K562 (cell line): ENCODE data around the gene CLIC1. TPM values are rescaled to one million over a fixed set of nuclear protein-coding genes. Genes with fewer than 3 reads are reported as not detected.
A peak's percentile ranks its signal among the peaks of the same experiment; 100 is the strongest.

Experiments used
- BCOR ChIP-seq: fragments of 450-650 bp; IDR thresholded peaks from 2 replicates; pipeline ENCODE4 v1.6.1; 2016
- BHLHE40 ChIP-seq: IDR thresholded peaks from 2 replicates; pipeline ENCODE4 v1.6.1; 2011; ENCODE audit warnings: low read length, improper control_type of control experiment
- CBFB ChIP-seq: sonication (generic); formaldehyde crosslinking; IDR thresholded peaks from 2 replicates; pipeline ENCODE4 v1.4.0; 2020; ENCODE audit warnings: mild to moderate bottlenecking, missing genetic modification reagents
- CTCF ChIP-seq, 3 experiments: IDR thresholded peaks in 2 of 3; conservative IDR thresholded peaks in 1 of 3; 2 replicates each; pipeline ENCODE4 v1.5.1; 2011 to 2012; ENCODE audit warnings: low read length in 3 of 3, mild to moderate bottlenecking in 3 of 3, control low read depth in 2 of 3, improper control_type of control experiment in 1 of 3, inconsistent platforms in 1 of 3, low read depth in 1 of 3, mixed read lengths in 1 of 3, moderate library complexity in 1 of 3; ENCODE audit not compliant: insufficient read depth in 2 of 3
- DEAF1 ChIP-seq: fragments of 450-650 bp; formaldehyde crosslinking; IDR thresholded peaks from 2 replicates; pipeline ENCODE4 v1.4.0; 2020; ENCODE audit warnings: mild to moderate bottlenecking, moderate library complexity
- FUS ChIP-seq: fragments of 200-400 bp; formaldehyde crosslinking; optimal IDR thresholded peaks from 2 replicates; pipeline ENCODE3; 2017; ENCODE audit warnings: low read depth, low read length
- HMGXB4 ChIP-seq: sonication (generic); formaldehyde crosslinking; IDR thresholded peaks from 2 replicates; pipeline ENCODE4 v1.8.1; 2023; ENCODE audit warnings: mild to moderate bottlenecking, missing genetic modification reagents
- KDM2B ChIP-seq: fragments of 250-450 bp; sonication (Bioruptor Pico); IDR thresholded peaks from 2 replicates; pipeline ENCODE4 v1.8.0; 2021; ENCODE audit warnings: mild to moderate bottlenecking, moderate library complexity
- MTA3 ChIP-seq: fragments of 450-650 bp; formaldehyde crosslinking; IDR thresholded peaks from 2 replicates; pipeline ENCODE4 v1.6.1; 2017; ENCODE audit warnings: mild to moderate bottlenecking, borderline replicate concordance
- NFE2L1 ChIP-seq: fragments of 450-650 bp; IDR thresholded peaks from 2 replicates; pipeline ENCODE4 v1.6.1; 2016; ENCODE audit warnings: missing genetic modification characterization, low read depth, mild to moderate bottlenecking, missing compliant biosample characterization, moderate library complexity, borderline replicate concordance
- NR2F6 ChIP-seq: fragments of 450-650 bp; formaldehyde crosslinking; IDR thresholded peaks from 2 replicates; pipeline ENCODE4 v1.4.0; 2020; ENCODE audit warnings: mild to moderate bottlenecking
- NR4A1 ChIP-seq, 2 experiments: fragments of 250-450 bp in 1 of 2; fragments of 450-650 bp in 1 of 2; sonication (Bioruptor Pico) in 1 of 2; IDR thresholded peaks; 2 replicates each; pipeline versions ENCODE4 v1.4.0 to v1.6.1; 2016 to 2020; ENCODE audit warnings: mild to moderate bottlenecking in 2 of 2, missing compliant biosample characterization in 1 of 2, missing genetic modification characterization in 1 of 2, moderate library complexity in 1 of 2
- POLR2G ChIP-seq: fragments of 200-400 bp; formaldehyde crosslinking; IDR thresholded peaks from 2 replicates; pipeline ENCODE4 v1.6.1; 2017; ENCODE audit warnings: low read depth, mild to moderate bottlenecking, antibody characterized with exemption, low read length, moderate library complexity
- RBFOX2 ChIP-seq: fragments of 200-400 bp; formaldehyde crosslinking; IDR thresholded peaks from 2 replicates; pipeline ENCODE4 v1.6.1; 2017; ENCODE audit warnings: low read depth, mild to moderate bottlenecking, low read length, moderate library complexity
- ZC3H11A ChIP-seq: IDR thresholded peaks from 2 replicates; pipeline ENCODE4 v1.6.1; 2012; ENCODE audit warnings: low read depth, low read length, improper control_type of control experiment
- ZNF324 ChIP-seq: fragments of 250-450 bp; sonication (Bioruptor Pico); IDR thresholded peaks from 2 replicates; pipeline ENCODE4 v1.4.0; 2020; ENCODE audit warnings: mild to moderate bottlenecking
- ZNF717 ChIP-seq: fragments of 250-450 bp; sonication (Bioruptor Pico); IDR thresholded peaks from 2 replicates; pipeline ENCODE4 v1.5.0; 2021
- polyA plus RNA-seq, 8 experiments: library from polyadenylated mRNA; depleted of rRNA in 4 of 8; stranded (reverse) in 5 of 8; unstranded in 3 of 8; fragments of >200 nt; fragmentation: Nextera tagmentation in 2 of 8; fragmentation: Illumina TruSeq in 1 of 8; extraction: Ambion mirVana in 2 of 8; extraction: Trizol in 1 of 8; gene quantifications; 2 replicates each; pipeline versions ENCODE4 v1.2.1 to v1.2.3, GENCODE V29; 2011 to 2014; ENCODE audit warnings: inconsistent platforms in 1 of 8, missing spikeins in 1 of 8
- total RNA-seq, 7 experiments: library from RNA; depleted of rRNA in 6 of 7; stranded (reverse); fragments of >200 nt in 6 of 7; fragmentation: Illumina TruSeq in 2 of 7; extraction: Trizol in 2 of 7; gene quantifications; 2 replicates each; pipeline versions ENCODE4 v1.2.1 to v1.2.3, GENCODE V29; 2011 to 2021; ENCODE audit warnings: low replicate concordance in 1 of 7
- TF ChIP-seq, protein P1 (sequence below): fragments of 450-650 bp; IDR thresholded peaks from 2 replicates; pipeline ENCODE4 v1.6.1; 2014; ENCODE audit warnings: low read depth, mild to moderate bottlenecking, moderate library complexity, borderline replicate concordance
- TF ChIP-seq, protein P2 (sequence below): fragments of 450-650 bp; formaldehyde crosslinking; IDR thresholded peaks from 2 replicates; pipeline ENCODE4 v1.4.0; 2022; ENCODE audit warnings: missing genetic modification characterization

CLIC1 gene
- total and polyA plus RNA-seq, 9 of the 15 experiments (the other 6 are each of a cell fraction or from before 2014, with no cell fraction given), result 1,267 to 2,419 (median 1,808) TPM

- TF ChIP-seq, protein P1, sequence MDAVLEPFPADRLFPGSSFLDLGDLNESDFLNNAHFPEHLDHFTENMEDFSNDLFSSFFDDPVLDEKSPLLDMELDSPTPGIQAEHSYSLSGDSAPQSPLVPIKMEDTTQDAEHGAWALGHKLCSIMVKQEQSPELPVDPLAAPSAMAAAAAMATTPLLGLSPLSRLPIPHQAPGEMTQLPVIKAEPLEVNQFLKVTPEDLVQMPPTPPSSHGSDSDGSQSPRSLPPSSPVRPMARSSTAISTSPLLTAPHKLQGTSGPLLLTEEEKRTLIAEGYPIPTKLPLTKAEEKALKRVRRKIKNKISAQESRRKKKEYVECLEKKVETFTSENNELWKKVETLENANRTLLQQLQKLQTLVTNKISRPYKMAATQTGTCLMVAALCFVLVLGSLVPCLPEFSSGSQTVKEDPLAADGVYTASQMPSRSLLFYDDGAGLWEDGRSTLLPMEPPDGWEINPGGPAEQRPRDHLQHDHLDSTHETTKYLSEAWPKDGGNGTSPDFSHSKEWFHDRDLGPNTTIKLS, result no peak
- no peak for TF ChIP-seq NFE2L1 (tag)
- no peak for TF ChIP-seq ZNF717
- TF ChIP-seq HMGXB4 (CRISPR knock-in tag), result 0 out of 2 replicates have a peak, but pooled peaks have one; percentile 25
- no peak for TF ChIP-seq ZC3H11A
- TF ChIP-seq DEAF1 (CRISPR knock-in tag), result no peak
- TF ChIP-seq NR4A1 (CRISPR knock-in tag; IDR thresholded peaks at IDR 0.05), result no peak
- no peak for TF ChIP-seq NR4A1 (tag; IDR thresholded peaks at IDR 0.05)
- no peak for TF ChIP-seq CTCF (IDR thresholded peaks at IDR 0.05 in 2 of 3, conservative IDR thresholded peaks at IDR 0.05 in 1 of 3; ENCODE audit: insufficient read depth in 2 of 3, low read depth in 1 of 3, low read length in 3 of 3)
- TF ChIP-seq BHLHE40, result no peak
- no peak for TF ChIP-seq ZNF324 (CRISPR knock-in tag)
- TF ChIP-seq RBFOX2, result peak; percentile 52; the same call in 1 of the 2 replicates
- TF ChIP-seq POLR2G, result peak; percentile 44; the same call in 1 of the 2 replicates
- TF ChIP-seq MTA3, result no peak
- no peak for TF ChIP-seq FUS
- TF ChIP-seq KDM2B (CRISPR knock-in tag), result no peak
- TF ChIP-seq CBFB, result no peak
- no peak for TF ChIP-seq BCOR
- TF ChIP-seq NR2F6 (CRISPR knock-in tag), result no peak
- TF ChIP-seq, protein P2, sequence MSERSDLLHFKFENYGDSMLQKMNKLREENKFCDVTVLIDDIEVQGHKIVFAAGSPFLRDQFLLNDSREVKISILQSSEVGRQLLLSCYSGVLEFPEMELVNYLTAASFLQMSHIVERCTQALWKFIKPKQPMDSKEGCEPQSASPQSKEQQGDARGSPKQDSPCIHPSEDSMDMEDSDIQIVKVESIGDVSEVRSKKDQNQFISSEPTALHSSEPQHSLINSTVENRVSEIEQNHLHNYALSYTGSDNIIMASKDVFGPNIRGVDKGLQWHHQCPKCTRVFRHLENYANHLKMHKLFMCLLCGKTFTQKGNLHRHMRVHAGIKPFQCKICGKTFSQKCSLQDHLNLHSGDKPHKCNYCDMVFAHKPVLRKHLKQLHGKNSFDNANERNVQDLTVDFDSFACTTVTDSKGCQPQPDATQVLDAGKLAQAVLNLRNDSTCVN (CRISPR knock-in tag), result no peak
Observed at GRCh38 chr6:31780507-31781243, 44.3 kb upstream of the CLIC1 start (continued).
